ENCODE results near the gene PREX1. TPM values are rescaled to one million over a fixed set of nuclear protein-coding genes. Genes with fewer than 3 reads are reported as not detected.

The PREX1 gene
- total and polyA plus RNA-seq, 2 donors from 2014 or later = 8.5 to 38.2 TPM

GRCh38 chr20:48858075-48858790, 30.4 kb upstream of the PREX1 start:
- H3K4me1 ChIP-seq (ENCODE audit: control insufficient read depth in 2 of 3, insufficient read depth in 2 of 3, low read depth in 1 of 3, low read length in 3 of 3) = no peaks in the 10 kb centered on the region
- no peaks in the 10 kb centered on the region for H3K27me3 ChIP-seq (ENCODE audit: control insufficient read depth, insufficient read depth, low read length)
- H3K9ac ChIP-seq (ENCODE audit: low read length in 3 of 3) = no peak overlapping the region
- TF ChIP-seq CTCF (IDR thresholded peaks at IDR 0.05; ENCODE audit: borderline replicate concordance, extremely low read depth, insufficient read depth) = no peak
- no peak overlapping the region for H3K4me3 ChIP-seq (ENCODE audit: low read length in 3 of 3)
- no peaks in the 10 kb centered on the region for H3K9me3 ChIP-seq (ENCODE audit: control insufficient read depth in 2 of 3, insufficient read depth in 1 of 3, low read length in 3 of 3)
- intact Hi-C loops (cut with DNase I) = no loop called here
- no peaks in the 10 kb centered on the region for H3K36me3 ChIP-seq (ENCODE audit: control insufficient read depth in 2 of 3, insufficient read depth in 3 of 3, low read length in 3 of 3)
- no peak overlapping the region for H3K27ac ChIP-seq (ENCODE audit: low read depth in 2 of 2, low read length in 2 of 2)
- DNase-seq (peak in 1 of 5 donors; percentile 21), FAIRE-seq (no peak)

GRCh38 chr20:48856130-48856529, 28.3 kb upstream of the PREX1 start:
- no peak for TF ChIP-seq CTCF (IDR thresholded peaks at IDR 0.05; ENCODE audit: borderline replicate concordance, extremely low read depth, insufficient read depth)
- no peaks in the 10 kb centered on the region for H3K27me3 ChIP-seq (ENCODE audit: control insufficient read depth, insufficient read depth, low read length)
- H3K4me3 ChIP-seq (ENCODE audit: low read length in 3 of 3) = no peak overlapping the region
- intact Hi-C loops (cut with DNase I) = no loop called here
- H3K27ac ChIP-seq (ENCODE audit: low read depth in 2 of 2, low read length in 2 of 2) = no peak overlapping the region
- no peaks in the 10 kb centered on the region for H3K4me1 ChIP-seq (ENCODE audit: control insufficient read depth in 2 of 3, insufficient read depth in 2 of 3, low read depth in 1 of 3, low read length in 3 of 3)
- no peaks in the 10 kb centered on the region for H3K36me3 ChIP-seq (ENCODE audit: control insufficient read depth in 2 of 3, insufficient read depth in 3 of 3, low read length in 3 of 3)
- no peak for FAIRE-seq
- no peak overlapping the region for H3K9ac ChIP-seq (ENCODE audit: low read length in 3 of 3)
- no peaks in the 10 kb centered on the region for H3K9me3 ChIP-seq (ENCODE audit: control insufficient read depth in 2 of 3, insufficient read depth in 1 of 3, low read length in 3 of 3)
- no peak for DNase-seq

- Histone ChIP-seq H3K4me3 (ENCODE audit: low read length in 3 of 3) (no peak overlapping the region), H3K27me3 (ENCODE audit: control insufficient read depth, insufficient read depth, low read length) (no peaks in the 10 kb centered on the region), H3K9me3 (ENCODE audit: control insufficient read depth in 2 of 3, insufficient read depth in 1 of 3, low read length in 3 of 3) (no peaks in the 10 kb centered on the region), H3K36me3 (ENCODE audit: control insufficient read depth in 2 of 3, insufficient read depth in 3 of 3, low read length in 3 of 3) (no peaks in the 10 kb centered on the region), H3K4me1 (ENCODE audit: control insufficient read depth in 2 of 3, insufficient read depth in 2 of 3, low read depth in 1 of 3, low read length in 3 of 3) (no peaks in the 10 kb centered on the region), H3K27ac (ENCODE audit: low read depth in 2 of 2, low read length in 2 of 2) (no peak overlapping the region), H3K9ac (ENCODE audit: low read length in 3 of 3) (no peak overlapping the region)
- DNase-seq (no peak), FAIRE-seq (no peak)
- TF ChIP-seq CTCF (IDR thresholded peaks at IDR 0.05; ENCODE audit: borderline replicate concordance, extremely low read depth, insufficient read depth) = no peak
- intact Hi-C loops (cut with DNase I) = no loop called here
Measured at GRCh38 chr20:48855046-48855445, 27.2 kb upstream of the PREX1 start.

GRCh38 chr20:48852609-48853008, 24.8 kb upstream of the PREX1 start:
- no peaks in the 10 kb centered on the region for H3K4me1 ChIP-seq (ENCODE audit: control insufficient read depth in 2 of 3, insufficient read depth in 2 of 3, low read depth in 1 of 3, low read length in 3 of 3)
- H3K9me3 ChIP-seq (ENCODE audit: control insufficient read depth in 2 of 3, insufficient read depth in 1 of 3, low read length in 3 of 3) = no peaks in the 10 kb centered on the region
- TF ChIP-seq CTCF (IDR thresholded peaks at IDR 0.05; ENCODE audit: borderline replicate concordance, extremely low read depth, insufficient read depth) = no peak
- intact Hi-C loops (cut with DNase I) = no loop called here
- H3K36me3 ChIP-seq (ENCODE audit: control insufficient read depth in 2 of 3, insufficient read depth in 3 of 3, low read length in 3 of 3) = no peaks in the 10 kb centered on the region
- FAIRE-seq (no peak), DNase-seq (no peak)
- H3K9ac ChIP-seq (ENCODE audit: low read length in 3 of 3) = no peak overlapping the region
- no peak overlapping the region for H3K4me3 ChIP-seq (ENCODE audit: low read length in 3 of 3)
- no peak overlapping the region for H3K27ac ChIP-seq (ENCODE audit: low read depth in 2 of 2, low read length in 2 of 2)
- H3K27me3 ChIP-seq (ENCODE audit: control insufficient read depth, insufficient read depth, low read length) = no peaks in the 10 kb centered on the region

Data from kidney (tissue), 14 donors.